ENCODE results near the gene MED16. TPM values are rescaled to one million over a fixed set of nuclear protein-coding genes. Genes with fewer than 3 reads are reported as not detected.

Gene MED16
- total and polyA plus RNA-seq, 8 donors = 23.0 to 147 (median 35.5) TPM

GRCh38 chr19:940591-941291 lies 47.8 kb upstream of the MED16 start:
- H3K27me3 ChIP-seq = no peaks in the 10 kb centered on the region
- ATAC-seq (peak; percentile 87 to 90 (median 88)), FAIRE-seq (no peak), DNase-seq (peak; percentile 85 to 95 (median 92))
- H3K4me3 ChIP-seq = peak overlapping the region; percentile 2 to 36 (median 20)
- H3K27ac ChIP-seq = peak overlapping the region; percentile 83 to 94 (median 86)
- WGBS, 2 donors = 4 to 8% methylated on average over 34 to 64 of the region's 64 CpGs
- intact Hi-C loops (cut with DNase I) = loop anchor here in 1 of 3 donors (5.0 kb wide), 1 partner anchor 37 kb away; no protein-coding TSS in a partner anchor
- H3K9me3 ChIP-seq = no peaks in the 10 kb centered on the region
- no peaks in the 10 kb centered on the region for H3K36me3 ChIP-seq
- peaks cover 15 to 32% (median 17%) of the 10 kb centered on the region in 3 donors for H3K4me1 ChIP-seq
- TF ChIP-seq CTCF (IDR thresholded peaks at IDR 0.05) = no peak

- no peak for ATAC-seq
- Histone ChIP-seq H3K36me3 (no peaks in the 10 kb centered on the region), H3K4me1 (peaks cover 22 to 36% (median 22%) of the 10 kb centered on the region in 3 donors), H3K9me3 (no peaks in the 10 kb centered on the region), H3K27me3 (no peaks in the 10 kb centered on the region), H3K27ac (peak overlapping the region; percentile 83 to 94 (median 86)), H3K4me3 (peak overlapping the region in 1 of 4 donors; percentile 36)
- WGBS, 2 donors = 95 to 99% methylated on average over 7 of the region's 7 CpGs
- FAIRE-seq = no peak
- peak in 1 of 6 donors; percentile 70 for DNase-seq
- intact Hi-C loops (cut with DNase I) = loop anchor here in 1 of 3 donors (5.0 kb wide), 1 partner anchor 37 kb away; no protein-coding TSS in a partner anchor
- no peak for TF ChIP-seq CTCF (IDR thresholded peaks at IDR 0.05)
These were observed 46.9 kb upstream of the MED16 start for GRCh38 chr19:939922-940321.

GRCh38 chr19:939439-939838 lies 46.5 kb upstream of the MED16 start:
- WGBS, 2 donors = 84 to 85% methylated on average over 22 of the region's 22 CpGs
- no peak for TF ChIP-seq CTCF (IDR thresholded peaks at IDR 0.05)
- H3K4me3 ChIP-seq = no peak overlapping the region
- FAIRE-seq (no peak), DNase-seq (no peak), ATAC-seq (no peak)
- H3K4me1 ChIP-seq = peaks cover 24 to 39% (median 25%) of the 10 kb centered on the region in 3 donors
- no peaks in the 10 kb centered on the region for H3K9me3 ChIP-seq
- no peaks in the 10 kb centered on the region for H3K27me3 ChIP-seq
- no peaks in the 10 kb centered on the region for H3K36me3 ChIP-seq
- H3K27ac ChIP-seq = peak overlapping the region in 1 of 4 donors; percentile 94
- intact Hi-C loops (cut with DNase I) = no loop called here

GRCh38 chr19:938233-938923 lies 45.4 kb upstream of the MED16 start:
- Histone ChIP-seq H3K4me1 (peaks cover 32 to 48% (median 35%) of the 10 kb centered on the region in 3 donors), H3K36me3 (no peaks in the 10 kb centered on the region), H3K4me3 (no peak overlapping the region), H3K9me3 (no peaks in the 10 kb centered on the region), H3K27me3 (no peaks in the 10 kb centered on the region), H3K27ac (no peak overlapping the region)
- 62 to 63% methylated on average over 23 of the region's 23 CpGs for WGBS, 2 donors
- ATAC-seq (no peak), FAIRE-seq (no peak), DNase-seq (peak in 1 of 6 donors; percentile 73)
- intact Hi-C loops (cut with DNase I) = no loop called here
- no peak for TF ChIP-seq CTCF (IDR thresholded peaks at IDR 0.05)

Measured in pancreas (tissue), 10 donors.